H7 (cell line): ENCODE data around the gene BIK. TPM values are rescaled to one million over a fixed set of nuclear protein-coding genes. Genes with fewer than 3 reads are reported as not detected.
A peak's percentile ranks its signal among the peaks of the same experiment; 100 is the strongest.

Experiments
- DNase-seq: peaks from one replicate; pipeline ENCODE4 v3.0.0; 2012
- H3K27me3 ChIP-seq: 2 replicates; pipeline ENCODE4 v1.6.0; 2011; ENCODE audit warnings: mild to moderate bottlenecking, low read length; ENCODE audit not compliant: control insufficient read depth, insufficient read depth
- H3K36me3 ChIP-seq: replicated peaks from 2 replicates; pipeline ENCODE4 v1.5.1; 2011; ENCODE audit warnings: low read length; ENCODE audit not compliant: control insufficient read depth, insufficient read depth
- H3K4me3 ChIP-seq: 2 replicates; pipeline ENCODE4 v1.5.1; 2011; ENCODE audit warnings: low read depth, mild to moderate bottlenecking, control low read depth, low read length, moderate library complexity; ENCODE audit not compliant: insufficient read depth
- total RNA-seq: library from RNA; depleted of rRNA; stranded (reverse); fragments of >200 nt; shearing (Covaris generic); gene quantifications from 2 replicates; pipeline ENCODE4 v1.2.3, GENCODE V29; 2014

The BIK gene
- total RNA-seq, 1 experiment from 2014 or later: 2.1 TPM

DNA sequence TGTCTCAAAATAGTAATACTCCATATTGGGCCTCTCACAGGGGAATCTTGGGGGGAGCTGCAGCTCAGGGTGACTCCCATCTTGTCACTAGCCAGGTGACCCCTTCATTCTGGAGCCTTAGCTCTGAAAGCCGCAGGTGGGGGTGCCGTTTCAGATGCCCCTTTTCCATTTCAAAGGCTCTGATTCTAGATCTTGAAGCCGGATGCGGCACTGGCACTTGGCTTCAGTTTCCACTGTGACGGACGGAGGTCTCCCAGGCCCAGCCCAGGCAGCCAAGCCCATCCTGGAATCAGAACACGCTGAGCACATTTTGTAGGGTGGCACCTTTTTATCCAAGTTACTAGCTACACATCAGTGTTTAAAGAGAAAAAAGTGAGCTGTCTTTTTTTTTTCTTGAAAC, 6.4 kb downstream of the BIK start:
- Histone ChIP-seq H3K4me3 (no peak overlapping the region), H3K36me3 (no peaks in the 10 kb centered on the region), H3K27me3 (peaks cover 3% of the 10 kb centered on the region)
- no peak for DNase-seq

DNA sequence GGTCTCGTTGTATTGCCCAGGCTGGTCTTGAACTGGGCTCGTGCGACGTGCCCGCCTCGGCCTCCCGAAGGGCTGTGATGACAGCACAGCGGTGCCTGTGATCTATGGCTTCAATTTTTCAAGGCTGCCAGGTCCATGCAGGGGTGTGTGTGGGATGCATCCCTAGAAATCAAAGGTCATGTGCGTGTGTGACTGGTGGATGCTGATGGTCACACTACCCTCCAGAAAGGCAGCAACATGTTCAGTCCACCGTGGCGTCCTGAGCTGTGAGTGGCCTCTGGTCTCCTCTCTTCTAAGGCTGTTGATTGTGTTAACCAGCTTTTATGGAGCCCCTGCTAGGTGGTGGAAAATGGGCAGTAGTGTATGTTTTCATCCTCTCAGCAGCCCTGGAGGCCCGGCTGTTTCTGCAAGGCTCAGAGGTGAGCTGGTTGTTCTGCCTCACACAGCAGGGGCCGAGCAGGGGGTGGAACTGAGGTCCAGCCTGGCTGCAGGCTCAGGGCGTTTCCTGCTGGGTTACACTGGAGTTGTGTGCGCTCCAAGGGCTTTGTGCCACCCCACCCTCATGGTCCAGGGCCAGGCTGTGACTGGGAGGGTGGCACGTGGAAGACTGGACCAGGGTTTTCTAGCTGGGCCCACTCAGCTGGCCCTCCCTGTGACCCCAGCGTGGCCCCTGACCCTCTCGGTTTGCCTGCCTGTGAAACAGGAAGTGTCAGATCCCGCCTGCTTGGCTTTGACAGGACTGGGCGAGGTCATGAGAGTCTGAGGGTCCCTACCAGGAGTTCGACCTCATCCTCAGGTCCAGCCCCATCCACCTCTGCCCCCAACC, 7.7 kb downstream of the BIK start:
- no peaks in the 10 kb centered on the region for H3K27me3 ChIP-seq
- DNase-seq: peak; percentile 73
- no peak overlapping the region for H3K4me3 ChIP-seq
- H3K36me3 ChIP-seq: no peaks in the 10 kb centered on the region

DNA sequence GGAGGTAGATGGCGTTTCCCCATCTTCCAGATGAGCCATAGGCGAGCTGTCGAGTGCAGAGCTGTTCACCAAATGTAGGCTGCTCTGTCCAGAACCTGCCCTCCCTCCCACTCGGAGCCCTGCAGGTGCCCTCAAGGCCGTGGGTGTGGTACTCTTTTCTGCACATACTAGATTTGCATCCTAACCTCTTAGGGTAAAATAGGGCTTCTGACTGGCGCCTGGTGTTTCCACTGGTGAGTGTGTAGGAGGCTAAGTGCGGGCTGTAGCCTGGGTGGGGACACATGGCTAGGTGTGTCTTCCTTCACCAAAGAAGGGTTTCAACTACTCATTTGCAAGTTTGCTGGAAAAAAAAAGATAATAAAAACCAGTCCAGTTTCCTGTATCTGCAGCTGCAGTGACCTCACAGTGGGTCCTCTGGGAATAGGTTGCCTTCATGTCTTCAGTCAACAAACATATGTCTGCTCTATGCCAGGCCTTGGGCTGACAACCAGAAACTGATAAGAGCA, 8.5 kb downstream of the BIK start:
- Histone ChIP-seq H3K4me3 (no peak overlapping the region), H3K27me3 (no peaks in the 10 kb centered on the region), H3K36me3 (no peaks in the 10 kb centered on the region)
- no peak for DNase-seq

DNA sequence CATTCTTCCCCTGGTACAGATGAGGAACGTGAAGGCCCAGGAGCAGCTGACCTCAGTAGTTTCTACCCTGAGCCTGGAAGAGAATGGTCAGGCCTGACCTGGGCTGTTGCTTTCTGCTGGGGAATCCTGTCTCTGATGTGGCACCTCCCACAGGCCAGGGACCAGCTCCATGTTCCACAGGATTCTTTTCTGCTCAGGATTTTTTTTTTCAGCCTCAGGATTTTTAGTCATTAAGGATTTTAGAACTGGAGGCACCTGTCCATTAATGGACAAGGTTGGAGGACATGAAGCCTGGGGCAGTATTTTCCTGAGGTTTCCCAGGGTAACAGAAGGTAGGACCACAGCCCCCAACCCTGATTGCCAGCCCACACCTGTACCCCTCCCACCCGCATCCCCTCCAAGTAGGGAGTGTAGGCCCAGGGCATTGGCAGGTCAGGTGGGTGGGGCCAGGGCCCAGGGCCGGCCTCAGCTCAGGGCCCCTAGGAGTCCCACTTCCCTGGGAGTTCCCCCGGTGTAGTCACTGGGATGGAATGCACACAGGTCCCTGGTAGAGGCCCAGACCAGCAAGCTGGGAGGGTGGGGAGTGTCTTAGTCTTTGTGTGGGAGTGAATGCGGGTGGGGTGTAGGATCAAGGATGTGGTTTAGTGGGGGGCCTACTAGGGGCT, 16.1 kb downstream of the BIK start:
- H3K4me3 ChIP-seq: no peak overlapping the region
- H3K27me3 ChIP-seq: no peaks in the 10 kb centered on the region
- H3K36me3 ChIP-seq: no peaks in the 10 kb centered on the region
- DNase-seq: peak; percentile 79

DNA sequence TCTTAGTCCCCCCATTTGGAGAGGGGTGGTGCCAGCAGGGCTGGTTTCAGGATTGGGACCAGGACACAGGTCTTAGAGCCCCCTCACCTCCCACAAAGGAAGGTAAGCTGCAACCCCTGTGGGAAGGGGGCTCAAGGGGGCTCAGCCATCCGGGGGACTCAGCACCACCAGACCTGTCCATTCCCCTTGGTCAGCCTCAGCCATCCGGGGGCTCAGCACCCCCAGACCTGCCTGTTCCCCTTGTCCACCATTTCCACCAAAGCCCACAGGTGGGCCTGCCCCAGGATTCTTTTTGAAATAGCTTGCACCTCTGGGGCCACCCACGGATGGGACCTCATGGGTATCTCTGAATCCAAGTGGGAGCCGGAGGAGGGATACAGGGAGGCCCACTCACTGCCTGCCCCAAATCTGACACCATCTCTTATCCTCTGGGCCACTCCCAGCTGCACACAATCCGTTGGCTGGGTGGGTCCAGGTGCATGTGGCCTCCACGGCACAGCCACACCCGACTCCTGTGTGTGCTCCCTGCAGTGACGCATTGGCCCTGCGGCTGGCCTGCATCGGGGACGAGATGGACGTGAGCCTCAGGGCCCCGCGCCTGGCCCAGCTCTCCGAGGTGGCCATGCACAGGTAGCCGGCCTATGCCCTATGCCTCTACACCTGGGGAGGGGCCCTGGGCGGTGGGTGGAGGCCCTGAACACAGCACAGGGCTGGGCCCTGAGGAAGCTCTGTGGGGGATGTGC, 16.8 kb downstream of the BIK start:
- peak; percentile 60 for DNase-seq
- H3K27me3 ChIP-seq: no peaks in the 10 kb centered on the region

DNA sequence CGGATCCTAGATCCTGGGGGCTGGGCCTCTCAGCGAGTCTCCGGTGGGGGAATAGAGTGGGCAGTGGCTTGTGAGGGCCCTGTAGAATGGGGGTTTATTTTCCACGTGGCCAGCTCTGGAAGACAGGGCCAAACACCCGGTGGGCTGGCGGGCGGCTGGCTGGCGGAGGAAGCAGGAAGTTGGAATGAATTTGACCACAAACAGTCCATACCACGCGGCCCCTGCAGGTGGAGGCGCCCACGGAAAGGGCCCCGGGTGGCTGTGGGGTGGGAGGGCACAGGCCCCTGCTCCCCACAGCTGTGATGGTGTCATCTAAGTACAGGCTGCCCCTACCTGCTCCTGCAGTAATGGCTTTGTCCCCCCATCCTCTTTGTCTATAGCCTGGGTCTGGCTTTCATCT, 17.6 kb downstream of the BIK start:
- DNase-seq: no peak
- Histone ChIP-seq H3K27me3 (no peaks in the 10 kb centered on the region), H3K36me3 (no peaks in the 10 kb centered on the region; the same call in 1 of the 2 replicates), H3K4me3 (no peak overlapping the region)

More for the DNA sequence above, 16.8 kb downstream of the BIK start:
- H3K4me3 ChIP-seq: no peak overlapping the region
- no peaks in the 10 kb centered on the region for H3K36me3 ChIP-seq

DNA sequence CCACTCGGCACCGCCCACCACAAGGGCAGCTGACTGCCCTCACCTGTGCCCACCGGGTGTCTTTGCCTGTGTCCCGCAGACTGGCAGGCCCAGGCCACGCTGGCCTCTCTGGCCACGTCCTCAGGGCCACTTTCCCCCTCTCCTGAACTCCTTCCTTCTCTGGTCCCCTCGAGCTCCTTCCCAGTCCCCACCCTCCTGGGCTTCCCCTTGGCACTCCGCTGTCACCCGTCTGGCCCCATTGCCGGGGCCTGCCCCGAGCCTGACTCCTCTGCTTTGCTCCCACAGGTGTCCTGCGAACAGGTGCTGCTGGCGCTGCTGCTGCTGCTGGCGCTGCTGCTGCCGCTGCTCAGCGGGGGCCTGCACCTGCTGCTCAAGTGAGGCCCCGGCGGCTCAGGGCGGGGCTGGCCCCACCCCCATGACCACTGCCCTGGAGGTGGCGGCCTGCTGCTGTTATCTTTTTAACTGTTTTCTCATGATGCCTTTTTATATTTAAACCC, 18.4 kb downstream of the BIK start:
- H3K4me3 ChIP-seq: no peak overlapping the region
- peak; percentile 91 for DNase-seq
- H3K27me3 ChIP-seq: no peaks in the 10 kb centered on the region

DNA sequence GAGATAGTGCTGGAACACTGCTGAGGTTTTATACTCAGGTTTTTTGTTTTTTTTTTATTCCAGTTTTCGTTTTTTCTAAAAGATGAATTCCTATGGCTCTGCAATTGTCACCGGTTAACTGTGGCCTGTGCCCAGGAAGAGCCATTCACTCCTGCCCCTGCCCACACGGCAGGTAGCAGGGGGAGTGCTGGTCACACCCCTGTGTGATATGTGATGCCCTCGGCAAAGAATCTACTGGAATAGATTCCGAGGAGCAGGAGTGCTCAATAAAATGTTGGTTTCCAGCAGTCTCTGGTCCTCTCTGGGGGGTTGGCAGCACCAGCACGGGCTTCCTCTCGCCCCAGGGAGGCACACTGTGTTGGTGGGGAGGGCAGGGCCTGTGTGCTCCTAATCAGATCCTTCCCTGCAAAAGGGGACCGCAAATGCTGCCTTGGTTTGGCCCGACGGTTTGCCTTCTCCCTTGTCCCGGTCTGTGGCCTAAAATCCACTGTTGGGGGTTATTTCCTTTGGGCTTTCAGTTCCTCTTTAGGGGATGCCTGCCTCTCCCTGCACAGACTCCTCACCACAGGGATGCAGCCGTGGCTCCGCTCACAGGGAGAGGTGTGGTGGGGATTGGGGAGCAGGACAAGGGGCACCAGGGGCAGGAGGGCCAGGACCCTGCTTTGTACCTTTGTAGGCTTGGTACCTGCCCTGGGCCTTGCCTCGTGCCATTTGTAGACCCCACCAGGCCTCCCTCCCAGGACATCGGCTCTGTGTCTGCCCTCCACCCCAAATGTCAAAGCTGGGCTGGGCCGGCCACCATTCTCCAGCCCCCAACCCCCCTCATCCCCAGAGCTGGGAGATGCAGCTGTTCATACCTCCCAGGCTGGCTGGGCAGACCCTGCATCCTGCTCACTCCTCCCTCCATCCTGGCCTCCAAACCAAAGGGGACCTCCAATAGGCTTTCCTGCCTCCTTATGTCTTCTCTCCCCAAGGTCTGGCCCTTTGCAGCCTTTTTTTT, 19.2 kb downstream of the BIK start:
- peaks cover 7% of the 10 kb centered on the region for H3K36me3 ChIP-seq
- no peak overlapping the region for H3K4me3 ChIP-seq
- H3K27me3 ChIP-seq: no peaks in the 10 kb centered on the region
- peak; percentile 70 for DNase-seq

More for the DNA sequence above, 18.4 kb downstream of the BIK start:
- H3K36me3 ChIP-seq: peaks cover 1% of the 10 kb centered on the region

DNA sequence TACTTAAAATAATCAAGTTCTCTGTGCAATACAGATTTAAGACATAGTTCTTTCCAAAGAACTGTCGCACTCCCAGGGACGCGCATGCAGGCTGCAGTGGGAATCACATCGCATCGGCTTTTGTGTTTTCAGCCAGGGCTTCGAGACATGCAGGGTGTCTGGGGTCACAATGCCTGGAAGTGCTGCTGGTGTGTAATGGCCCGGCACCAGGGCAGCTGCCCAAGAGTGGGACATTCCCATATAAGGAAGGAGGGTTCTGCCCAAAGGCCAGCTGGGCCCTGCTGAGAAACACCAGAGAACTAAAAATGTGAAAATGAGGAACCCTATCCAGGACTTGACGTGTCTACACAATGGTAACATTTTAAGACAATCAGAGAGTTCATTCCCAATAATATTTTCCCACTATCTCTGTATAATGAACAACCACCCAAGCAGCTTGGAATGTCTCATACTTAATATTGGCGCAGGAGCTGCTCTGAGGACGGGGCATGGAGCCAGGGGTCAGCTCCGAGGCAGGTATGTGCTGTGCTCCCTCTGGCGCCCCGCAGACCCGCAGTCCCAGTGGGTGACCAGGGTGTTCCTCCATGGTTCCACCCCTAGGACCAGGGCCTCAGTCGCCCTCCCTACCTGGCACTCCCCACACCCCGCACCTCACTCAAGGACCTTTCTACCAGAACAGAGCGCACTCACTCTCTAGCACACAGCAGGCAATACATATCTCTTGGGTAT, 21.4 kb downstream of the BIK start:
- Histone ChIP-seq H3K36me3 (peaks cover 11% of the 10 kb centered on the region), H3K27me3 (no peaks in the 10 kb centered on the region), H3K4me3 (no peak overlapping the region)
- peak; percentile 39 for DNase-seq

DNA sequence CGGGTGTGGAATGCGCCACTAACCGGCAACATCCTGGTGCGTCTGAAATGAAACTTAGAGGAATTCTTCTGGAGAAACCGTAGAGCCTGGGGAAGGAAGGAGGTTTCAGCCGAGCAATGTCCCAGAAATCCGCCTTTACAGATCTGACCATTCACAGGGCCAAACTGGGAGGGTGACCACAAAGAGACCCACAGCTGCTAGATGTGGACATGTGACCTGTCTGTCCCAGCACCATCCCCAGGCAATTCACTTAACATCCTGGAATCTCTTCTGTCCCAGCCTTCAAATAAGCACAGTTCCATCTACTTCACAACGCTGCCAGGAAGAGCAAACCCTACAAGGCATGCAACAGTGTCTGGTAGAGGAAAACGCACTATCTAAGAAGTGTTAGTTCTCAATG, 22.9 kb downstream of the BIK start:
- DNase-seq: no peak
- no peaks in the 10 kb centered on the region for H3K27me3 ChIP-seq
- no peak overlapping the region for H3K4me3 ChIP-seq
- peaks cover 19% of the 10 kb centered on the region for H3K36me3 ChIP-seq

DNA sequence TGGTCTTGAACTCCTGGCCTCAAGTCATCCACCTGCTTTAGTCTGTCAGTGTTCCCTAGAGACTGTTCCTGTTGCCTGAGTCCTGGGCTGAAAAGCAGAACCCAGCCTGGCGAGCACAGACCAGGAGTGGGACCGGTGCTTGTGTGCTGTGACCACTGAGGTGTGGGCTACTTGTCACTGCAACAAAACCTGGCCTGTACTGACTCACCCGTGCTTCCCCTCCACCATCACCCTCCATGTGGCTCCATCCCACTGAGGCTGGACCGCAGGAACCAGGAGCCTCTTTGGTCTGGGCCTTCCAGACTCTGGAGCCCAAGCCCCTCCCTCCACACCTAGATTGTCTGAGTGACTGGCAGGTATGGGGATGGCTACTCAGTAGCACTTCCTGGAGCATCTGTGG, 24.0 kb downstream of the BIK start:
- H3K36me3 ChIP-seq: peaks cover 22% of the 10 kb centered on the region
- no peak overlapping the region for H3K4me3 ChIP-seq
- DNase-seq: no peak
- H3K27me3 ChIP-seq: no peaks in the 10 kb centered on the region

DNA sequence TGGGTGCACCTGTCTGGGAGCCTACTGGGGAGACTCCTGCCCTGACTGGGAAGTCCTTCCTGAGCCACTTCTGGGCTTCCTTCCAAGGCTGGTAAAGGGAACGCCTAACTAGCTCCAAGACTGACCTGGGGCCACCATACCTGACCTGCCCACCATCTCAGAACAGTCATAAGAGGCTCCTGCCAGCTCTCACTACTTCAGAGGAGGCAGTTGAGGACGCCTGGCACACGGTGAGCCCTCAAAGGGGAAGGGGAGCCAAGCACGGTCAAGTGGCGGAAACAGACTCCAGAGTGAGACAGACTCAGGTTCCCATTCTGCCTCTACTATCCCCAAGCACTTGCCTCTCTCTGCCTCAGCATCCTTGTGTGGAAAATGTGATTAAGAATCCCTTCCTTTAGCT, 25.0 kb downstream of the BIK start:
- Histone ChIP-seq H3K27me3 (no peaks in the 10 kb centered on the region), H3K36me3 (peaks cover 25% of the 10 kb centered on the region), H3K4me3 (no peak overlapping the region)
- DNase-seq: no peak

DNA sequence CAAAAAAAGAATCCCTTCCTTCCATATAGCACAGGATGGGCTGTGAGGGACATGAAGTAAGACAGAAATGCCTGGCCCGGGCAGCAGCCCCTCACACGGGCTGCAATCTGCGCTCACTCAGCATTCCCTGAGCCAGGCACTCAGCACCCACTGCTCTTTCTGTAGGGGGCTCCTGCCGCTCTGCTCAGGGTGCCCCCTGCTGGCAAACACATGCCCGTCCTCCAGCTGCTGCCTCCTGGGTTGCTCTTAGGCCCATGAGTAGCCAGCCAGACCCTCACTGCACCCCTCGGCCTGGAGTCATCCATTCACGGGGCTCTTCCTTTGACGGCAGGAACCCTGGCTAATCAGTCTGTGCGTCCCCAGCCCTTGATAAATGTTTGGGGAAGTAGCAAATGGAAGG, 25.7 kb downstream of the BIK start:
- DNase-seq: peak; percentile 88
- Histone ChIP-seq H3K36me3 (peaks cover 25% of the 10 kb centered on the region), H3K4me3 (no peak overlapping the region), H3K27me3 (no peaks in the 10 kb centered on the region)
